GM12865 (cell line): ENCODE results near the gene NCOA4.

Experiments used
- DNase-seq: peaks from one replicate; pipeline ENCODE4 v3.0.0; 2010; ENCODE audit warnings: low read depth
- H3K4me3 ChIP-seq: 2 replicates; pipeline ENCODE4 v1.5.1; 2011; ENCODE audit warnings: mild to moderate bottlenecking, low read depth, low read length, control low read depth
- CTCF ChIP-seq: IDR thresholded peaks from 2 replicates; pipeline ENCODE4 v1.5.1; 2011; ENCODE audit warnings: low read length, control low read depth, low read depth, inconsistent platforms; ENCODE audit not compliant: insufficient read depth; ENCODE audit errors: missing control alignments

NCOA4 gene

GRCh38 chr10:46019569-46020343 lies 10.7 kb downstream of the NCOA4 start:
- no peak overlapping the region for H3K4me3 ChIP-seq
- no peak for TF ChIP-seq CTCF
- no peak for DNase-seq

GRCh38 chr10:46019177-46019528 lies 11.3 kb downstream of the NCOA4 start:
- no peak for TF ChIP-seq CTCF
- H3K4me3 ChIP-seq, result no peak overlapping the region
- DNase-seq, result no peak

- H3K4me3 ChIP-seq, result no peak overlapping the region
- TF ChIP-seq CTCF, result no peak
- no peak for DNase-seq
Measured at GRCh38 chr10:46018453-46019176, 11.8 kb downstream of the NCOA4 start.

- DNase-seq, result no peak
- TF ChIP-seq CTCF, result no peak
- no peak overlapping the region for H3K4me3 ChIP-seq
Measured at GRCh38 chr10:46017733-46018132, 12.7 kb downstream of the NCOA4 start.

- DNase-seq, result no peak
- no peak for TF ChIP-seq CTCF
- H3K4me3 ChIP-seq, result no peak overlapping the region
Measured at GRCh38 chr10:46016811-46017210, 13.6 kb downstream of the NCOA4 start.

GRCh38 chr10:46016190-46016589 lies 14.2 kb downstream of the NCOA4 start:
- H3K4me3 ChIP-seq, result no peak overlapping the region
- no peak for TF ChIP-seq CTCF
- no peak for DNase-seq
